Esophagus muscularis mucosa (tissue), 4 donors: ENCODE measurements around the gene SLC4A3. TPM values are rescaled to one million over a fixed set of nuclear protein-coding genes. Genes with fewer than 3 reads are reported as not detected.

Experiments used
- DNase-seq: peaks from one replicate; pipeline ENCODE4 v3.0.0-alpha.2; 2017; ENCODE audit errors: extremely low spot score
- H3K27ac ChIP-seq, 4 donors: fragments of 200-600 bp; sonication (generic); replicated peaks in 1 of 4; 1 replicate in 3 of 4; 2 replicates in 1 of 4; pipeline ENCODE4 v1.5.1; 2016 to 2019; ENCODE audit warnings: mild to moderate bottlenecking in 1 of 4
- H3K27me3 ChIP-seq, 4 donors: fragments of 200-600 bp; sonication (generic); one replicate each; pipeline versions ENCODE4 v1.5.1 to v1.6.0; 2016 to 2019
- H3K36me3 ChIP-seq, 4 donors: fragments of 200-600 bp; sonication (generic); one replicate each; pipeline ENCODE4 v1.5.1; 2016 to 2019
- H3K4me1 ChIP-seq, 4 donors: fragments of 200-600 bp; sonication (generic); one replicate each; pipeline ENCODE4 v1.5.1; 2016 to 2019
- H3K4me3 ChIP-seq, 4 donors: fragments of 200-600 bp; sonication (generic); 1 replicate in 2 of 4; 2 replicates in 2 of 4; pipeline ENCODE4 v1.5.1; 2016 to 2019; ENCODE audit warnings: mild to moderate bottlenecking in 4 of 4, moderate library complexity in 1 of 4
- H3K9me3 ChIP-seq, 4 donors: fragments of 200-600 bp; sonication (generic); 1 replicate in 3 of 4; 2 replicates in 1 of 4; pipeline ENCODE4 v1.5.1; 2016 to 2019
- EP300 ChIP-seq: sonication (generic); formaldehyde crosslinking; IDR thresholded peaks from one replicate; pipeline ENCODE4 v1.6.1; 2017; ENCODE audit warnings: antibody characterized with exemption
- POLR2A ChIP-seq: fragments of 450-650 bp; IDR thresholded peaks from one replicate; pipeline ENCODE4 v1.6.1; 2017; ENCODE audit warnings: antibody characterized with exemption, moderate library complexity, mild to moderate bottlenecking, low read depth
- POLR2AphosphoS5 ChIP-seq, 2 donors: sonication (generic); formaldehyde crosslinking; IDR thresholded peaks; one replicate each; pipeline ENCODE4 v1.6.1; 2017; ENCODE audit warnings: antibody characterized with exemption in 2 of 2
- WGBS: methylation state at CpG from one replicate; pipeline ENCODE4 v1.1.5; 2018; 5-methylcytosine and 5-hydroxymethylcytosine counted together
- intact Hi-C: fragments of 100-400 bp; cut with DNase I; formaldehyde crosslinking; loops from one replicate; pipeline ENCODE4 v1.15.1; 2023
- total RNA-seq, 4 donors: library from RNA; depleted of rRNA; stranded (reverse); fragments of >200 nt; gene quantifications; one replicate each; pipeline versions ENCODE4 v1.1.0 to v1.2.1, GENCODE V29; 2016
- TF ChIP-seq, protein P1 (sequence below), 3 experiments: fragments of 200-600 bp in 2 of 3; fragments of 450-650 bp in 1 of 3; sonication (generic) in 2 of 3; IDR thresholded peaks; one replicate each; pipeline ENCODE4 v1.5.1; 2017 to 2019; ENCODE audit warnings: antibody characterized with exemption in 3 of 3, mild to moderate bottlenecking in 2 of 3, moderate library complexity in 1 of 3

SLC4A3 gene
- total RNA-seq, 4 donors from 2014 or later, result 15.0 to 30.4 (median 20.5) TPM

GRCh38 chr2:219664041-219664440, 36.6 kb downstream of the SLC4A3 start:
- no peaks in the 10 kb centered on the region for H3K27me3 ChIP-seq
- TF ChIP-seq POLR2A, result no peak
- no peak for TF ChIP-seq EP300
- TF ChIP-seq, protein P1, sequence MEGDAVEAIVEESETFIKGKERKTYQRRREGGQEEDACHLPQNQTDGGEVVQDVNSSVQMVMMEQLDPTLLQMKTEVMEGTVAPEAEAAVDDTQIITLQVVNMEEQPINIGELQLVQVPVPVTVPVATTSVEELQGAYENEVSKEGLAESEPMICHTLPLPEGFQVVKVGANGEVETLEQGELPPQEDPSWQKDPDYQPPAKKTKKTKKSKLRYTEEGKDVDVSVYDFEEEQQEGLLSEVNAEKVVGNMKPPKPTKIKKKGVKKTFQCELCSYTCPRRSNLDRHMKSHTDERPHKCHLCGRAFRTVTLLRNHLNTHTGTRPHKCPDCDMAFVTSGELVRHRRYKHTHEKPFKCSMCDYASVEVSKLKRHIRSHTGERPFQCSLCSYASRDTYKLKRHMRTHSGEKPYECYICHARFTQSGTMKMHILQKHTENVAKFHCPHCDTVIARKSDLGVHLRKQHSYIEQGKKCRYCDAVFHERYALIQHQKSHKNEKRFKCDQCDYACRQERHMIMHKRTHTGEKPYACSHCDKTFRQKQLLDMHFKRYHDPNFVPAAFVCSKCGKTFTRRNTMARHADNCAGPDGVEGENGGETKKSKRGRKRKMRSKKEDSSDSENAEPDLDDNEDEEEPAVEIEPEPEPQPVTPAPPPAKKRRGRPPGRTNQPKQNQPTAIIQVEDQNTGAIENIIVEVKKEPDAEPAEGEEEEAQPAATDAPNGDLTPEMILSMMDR (IDR thresholded peaks at IDR 0.05), result no peak
- TF ChIP-seq POLR2AphosphoS5 (IDR thresholded peaks at IDR 0.05), result no peak
- peaks cover 16 to 19% (median 17%) of the 10 kb centered on the region in 4 donors for H3K4me1 ChIP-seq
- no peak for DNase-seq
- intact Hi-C loops, result no loop called here
- 94% methylated on average over 5 of the region's 5 CpGs for WGBS
- H3K36me3 ChIP-seq, result no peaks in the 10 kb centered on the region
- H3K4me3 ChIP-seq, result no peak overlapping the region
- H3K27ac ChIP-seq, result peak overlapping the region in 1 of 4 donors; percentile 63
- no peaks in the 10 kb centered on the region for H3K9me3 ChIP-seq

- no peaks in the 10 kb centered on the region for H3K9me3 ChIP-seq
- H3K36me3 ChIP-seq, result no peaks in the 10 kb centered on the region
- H3K4me3 ChIP-seq, result no peak overlapping the region
- no peaks in the 10 kb centered on the region for H3K27me3 ChIP-seq
- DNase-seq, result no peak
- TF ChIP-seq POLR2A (no peak), POLR2AphosphoS5 (IDR thresholded peaks at IDR 0.05) (peak; percentile 11 to 52)
- TF ChIP-seq, protein P1 (IDR thresholded peaks at IDR 0.05), result no peak
- peaks cover 16 to 19% (median 17%) of the 10 kb centered on the region in 4 donors for H3K4me1 ChIP-seq
- WGBS, result 18% methylated on average over 4 of the region's 4 CpGs
- H3K27ac ChIP-seq, result peak overlapping the region; percentile 35 to 63 (median 50)
- intact Hi-C loops, result no loop called here
Observed at GRCh38 chr2:219664944-219665343, 37.5 kb downstream of the SLC4A3 start.

GRCh38 chr2:219665926-219666325, 38.5 kb downstream of the SLC4A3 start:
- Histone ChIP-seq H3K27me3 (no peaks in the 10 kb centered on the region), H3K9me3 (no peaks in the 10 kb centered on the region), H3K4me1 (peaks cover 16 to 19% (median 17%) of the 10 kb centered on the region in 4 donors), H3K4me3 (no peak overlapping the region), H3K27ac (peak overlapping the region in 2 of 4 donors; percentile 4 to 63), H3K36me3 (no peaks in the 10 kb centered on the region)
- WGBS, result 60% methylated on average over 6 of the region's 6 CpGs
- no peak for DNase-seq
- intact Hi-C loops, result no loop called here
- no peak for TF ChIP-seq POLR2AphosphoS5 (IDR thresholded peaks at IDR 0.05)
- TF ChIP-seq POLR2A, result no peak

DNA sequence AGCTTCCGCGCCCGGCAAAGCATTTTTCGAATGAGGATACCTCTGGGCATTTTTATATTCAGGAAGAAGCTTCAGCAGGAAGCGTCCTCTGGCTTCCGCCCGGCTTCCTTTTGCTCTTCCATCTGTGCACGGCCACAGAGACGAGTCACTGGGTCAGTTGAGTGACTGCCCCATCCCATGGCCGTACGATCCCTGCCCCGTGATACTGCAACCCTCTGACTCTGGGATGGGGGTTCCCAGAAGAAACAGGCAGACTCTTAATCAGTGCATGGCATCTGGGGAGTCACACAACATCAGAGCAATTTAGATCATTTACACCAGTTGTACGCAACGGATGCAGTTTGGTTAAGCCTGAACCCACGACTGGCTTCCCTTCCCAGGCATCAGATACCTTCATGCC, 40.9 kb downstream of the SLC4A3 start:
- no peaks in the 10 kb centered on the region for H3K27me3 ChIP-seq
- no peak for TF ChIP-seq POLR2A
- no peak for TF ChIP-seq EP300
- TF ChIP-seq, protein P1 (IDR thresholded peaks at IDR 0.05), result no peak
- no peak for TF ChIP-seq POLR2AphosphoS5 (IDR thresholded peaks at IDR 0.05)
- peaks cover 16 to 19% (median 17%) of the 10 kb centered on the region in 4 donors for H3K4me1 ChIP-seq
- no peak overlapping the region for H3K4me3 ChIP-seq
- no peak overlapping the region for H3K27ac ChIP-seq
- intact Hi-C loops, result no loop called here
- H3K36me3 ChIP-seq, result no peaks in the 10 kb centered on the region
- H3K9me3 ChIP-seq, result no peaks in the 10 kb centered on the region
- no peak for DNase-seq
- 95% methylated on average over 15 of the region's 15 CpGs for WGBS

DNA sequence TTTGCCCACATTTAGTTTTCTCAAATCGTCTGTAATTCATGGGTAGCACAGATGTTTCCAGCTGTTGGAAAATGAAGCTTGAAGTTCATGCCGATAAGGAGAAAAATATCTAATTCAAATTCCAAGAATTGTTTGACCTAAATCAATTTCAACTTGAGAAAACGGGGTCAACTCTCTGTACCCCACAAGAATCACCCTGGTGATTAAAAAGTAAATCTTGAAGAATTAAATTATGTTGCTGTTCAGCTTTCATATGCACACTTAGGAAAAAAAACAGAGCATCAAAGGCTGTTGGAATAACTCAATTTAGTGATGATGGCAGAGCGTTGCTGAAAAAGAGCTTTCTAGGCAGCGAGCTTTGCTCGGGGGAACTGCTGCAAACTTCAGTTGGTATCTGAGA, 43.0 kb downstream of the SLC4A3 start:
- Histone ChIP-seq H3K27me3 (no peaks in the 10 kb centered on the region), H3K4me1 (peaks cover 6 to 15% (median 9%) of the 10 kb centered on the region in 4 donors), H3K9me3 (no peaks in the 10 kb centered on the region), H3K27ac (no peak overlapping the region), H3K36me3 (no peaks in the 10 kb centered on the region), H3K4me3 (no peak overlapping the region)
- intact Hi-C loops, result no loop called here
- 60% methylated on average over 6 of the region's 6 CpGs for WGBS
- no peak for DNase-seq
- TF ChIP-seq EP300 (no peak), POLR2A (no peak), POLR2AphosphoS5 (IDR thresholded peaks at IDR 0.05) (no peak)
- TF ChIP-seq, protein P1 (IDR thresholded peaks at IDR 0.05), result no peak
